Astrocyte (in vitro differentiated cells and primary cell): ENCODE data around the gene ACTN2. TPM values are rescaled to one million over a fixed set of nuclear protein-coding genes. Genes with fewer than 3 reads are reported as not detected.

ENCODE experiments used
- DNase-seq: peaks from one replicate; pipeline ENCODE4 v3.0.0-alpha.2; 2010; ENCODE audit warnings: low read depth
- FAIRE-seq: peaks from 2 replicates; lab custom pipeline; 2011; peaks lifted over from hg19 to GRCh38; lab: Jason Lieb, UNC
- H2AFZ ChIP-seq: 2 replicates; pipeline ENCODE4 v1.6.0; 2012; ENCODE audit warnings: low read depth, low read length, inconsistent platforms
- H3K27ac ChIP-seq: 2 replicates; pipeline ENCODE4 v1.5.1; 2011; ENCODE audit warnings: low read depth, low read length, inconsistent platforms
- H3K27me3 ChIP-seq: 2 replicates; pipeline ENCODE4 v1.6.0; 2011; ENCODE audit warnings: low read length, inconsistent platforms; ENCODE audit not compliant: insufficient read depth
- H3K36me3 ChIP-seq: 2 replicates; pipeline ENCODE4 v1.5.1; 2011; ENCODE audit warnings: low read length, inconsistent platforms; ENCODE audit not compliant: insufficient read depth
- H3K4me1 ChIP-seq: 2 replicates; pipeline ENCODE4 v1.5.1; 2011; ENCODE audit warnings: low read length, inconsistent platforms; ENCODE audit not compliant: insufficient read depth
- H3K4me2 ChIP-seq: 2 replicates; pipeline ENCODE4 v1.6.0; 2012; ENCODE audit warnings: low read length, inconsistent platforms
- H3K4me3 ChIP-seq: 2 replicates; pipeline ENCODE4 v1.5.1; 2011; ENCODE audit warnings: low read depth, mild to moderate bottlenecking, low read length, inconsistent platforms; ENCODE audit not compliant: insufficient read depth
- H3K79me2 ChIP-seq: 2 replicates; pipeline ENCODE4 v1.6.0; 2012; ENCODE audit warnings: mild to moderate bottlenecking, low read length, inconsistent platforms; ENCODE audit not compliant: insufficient read depth
- H3K9ac ChIP-seq: 2 replicates; pipeline ENCODE4 v1.6.0; 2012; ENCODE audit warnings: mild to moderate bottlenecking, low read length, inconsistent platforms
- H3K9me3 ChIP-seq: 2 replicates; pipeline ENCODE4 v1.5.1; 2012; ENCODE audit warnings: low read depth, mild to moderate bottlenecking, low read length, inconsistent platforms; ENCODE audit not compliant: insufficient read depth
- H4K20me1 ChIP-seq: 2 replicates; pipeline ENCODE4 v1.6.0; 2012; ENCODE audit warnings: low read length, inconsistent platforms; ENCODE audit not compliant: insufficient read depth
- H3K27ac Mint-ChIP-seq: one replicate; pipeline ENCODE4 v1.8.0; 2021; ENCODE audit warnings: mild to moderate bottlenecking, mixed read lengths; ENCODE audit not compliant: unreplicated experiment
- H3K27me3 Mint-ChIP-seq: one replicate; pipeline ENCODE4 v1.8.0; 2021; ENCODE audit warnings: low read depth, mixed read lengths; ENCODE audit not compliant: unreplicated experiment
- H3K36me3 Mint-ChIP-seq: one replicate; pipeline ENCODE4 v1.8.0; 2021; ENCODE audit warnings: low read depth, mixed read lengths; ENCODE audit not compliant: unreplicated experiment
- H3K4me1 Mint-ChIP-seq: one replicate; pipeline ENCODE4 v1.8.0; 2021; ENCODE audit warnings: low read depth, mixed read lengths; ENCODE audit not compliant: unreplicated experiment
- H3K4me3 Mint-ChIP-seq: one replicate; pipeline ENCODE4 v1.8.0; 2021; ENCODE audit warnings: mild to moderate bottlenecking, moderate library complexity, mixed read lengths; ENCODE audit not compliant: unreplicated experiment
- H3K9me3 Mint-ChIP-seq: one replicate; pipeline ENCODE4 v1.8.0; 2021; ENCODE audit warnings: mild to moderate bottlenecking, mixed read lengths; ENCODE audit not compliant: unreplicated experiment
- EZH2 ChIP-seq: IDR thresholded peaks from 2 replicates; pipeline ENCODE4 v1.6.1; 2012; ENCODE audit warnings: mild to moderate bottlenecking, low read length, inconsistent platforms; ENCODE audit not compliant: insufficient read depth
- total RNA-seq: library from RNA; stranded (reverse); gene quantifications from 2 replicates; pipeline ENCODE4 v1.2.1, GENCODE V29; 2021
- TF ChIP-seq, protein P1 (sequence below): IDR thresholded peaks from 2 replicates; pipeline ENCODE4 v1.5.1; 2011; ENCODE audit warnings: low read depth, mild to moderate bottlenecking, inconsistent platforms, low read length, moderate library complexity; ENCODE audit not compliant: insufficient read depth

Gene ACTN2
- total RNA-seq, 1 donor from 2014 or later: 0.89 TPM

DNA sequence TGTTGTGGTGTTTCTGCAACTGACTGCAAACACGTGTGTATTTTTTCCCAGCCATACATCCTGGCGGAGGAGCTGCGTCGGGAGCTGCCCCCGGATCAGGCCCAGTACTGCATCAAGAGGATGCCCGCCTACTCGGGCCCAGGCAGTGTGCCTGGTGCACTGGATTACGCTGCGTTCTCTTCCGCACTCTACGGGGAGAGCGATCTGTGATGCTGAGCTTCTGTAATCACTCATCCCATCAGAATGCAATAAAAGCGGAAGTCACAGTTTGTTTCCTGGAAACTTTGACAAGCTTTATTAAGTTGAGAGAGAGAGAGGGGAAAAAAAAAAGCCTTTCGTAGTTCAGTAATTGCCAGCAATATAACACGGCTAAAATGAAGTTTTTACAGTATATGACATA lies 76.1 kb downstream of the ACTN2 start:
- Histone ChIP-seq H3K4me2 (no peak overlapping the region), H2AFZ (no peak overlapping the region), H3K9me3 (no peaks in the 10 kb centered on the region), H3K79me2 (no peaks in the 10 kb centered on the region), H3K27me3 (no peaks in the 10 kb centered on the region), H3K4me3 (no peak overlapping the region), H3K9ac (no peak overlapping the region), H3K36me3 (no peaks in the 10 kb centered on the region), H3K4me1 (no peaks in the 10 kb centered on the region), H3K27ac (no peak overlapping the region), H4K20me1 (no peaks in the 10 kb centered on the region)
- Mint-ChIP-seq H3K36me3 (no peaks in the 10 kb centered on the region), H3K27ac (no peak overlapping the region), H3K9me3 (no peaks in the 10 kb centered on the region), H3K4me1 (no peaks in the 10 kb centered on the region), H3K4me3 (no peak overlapping the region), H3K27me3 (no peaks in the 10 kb centered on the region)
- FAIRE-seq (no peak), DNase-seq (no peak)
- TF ChIP-seq, protein P1, sequence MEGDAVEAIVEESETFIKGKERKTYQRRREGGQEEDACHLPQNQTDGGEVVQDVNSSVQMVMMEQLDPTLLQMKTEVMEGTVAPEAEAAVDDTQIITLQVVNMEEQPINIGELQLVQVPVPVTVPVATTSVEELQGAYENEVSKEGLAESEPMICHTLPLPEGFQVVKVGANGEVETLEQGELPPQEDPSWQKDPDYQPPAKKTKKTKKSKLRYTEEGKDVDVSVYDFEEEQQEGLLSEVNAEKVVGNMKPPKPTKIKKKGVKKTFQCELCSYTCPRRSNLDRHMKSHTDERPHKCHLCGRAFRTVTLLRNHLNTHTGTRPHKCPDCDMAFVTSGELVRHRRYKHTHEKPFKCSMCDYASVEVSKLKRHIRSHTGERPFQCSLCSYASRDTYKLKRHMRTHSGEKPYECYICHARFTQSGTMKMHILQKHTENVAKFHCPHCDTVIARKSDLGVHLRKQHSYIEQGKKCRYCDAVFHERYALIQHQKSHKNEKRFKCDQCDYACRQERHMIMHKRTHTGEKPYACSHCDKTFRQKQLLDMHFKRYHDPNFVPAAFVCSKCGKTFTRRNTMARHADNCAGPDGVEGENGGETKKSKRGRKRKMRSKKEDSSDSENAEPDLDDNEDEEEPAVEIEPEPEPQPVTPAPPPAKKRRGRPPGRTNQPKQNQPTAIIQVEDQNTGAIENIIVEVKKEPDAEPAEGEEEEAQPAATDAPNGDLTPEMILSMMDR: no peak
- TF ChIP-seq EZH2: no peak

DNA sequence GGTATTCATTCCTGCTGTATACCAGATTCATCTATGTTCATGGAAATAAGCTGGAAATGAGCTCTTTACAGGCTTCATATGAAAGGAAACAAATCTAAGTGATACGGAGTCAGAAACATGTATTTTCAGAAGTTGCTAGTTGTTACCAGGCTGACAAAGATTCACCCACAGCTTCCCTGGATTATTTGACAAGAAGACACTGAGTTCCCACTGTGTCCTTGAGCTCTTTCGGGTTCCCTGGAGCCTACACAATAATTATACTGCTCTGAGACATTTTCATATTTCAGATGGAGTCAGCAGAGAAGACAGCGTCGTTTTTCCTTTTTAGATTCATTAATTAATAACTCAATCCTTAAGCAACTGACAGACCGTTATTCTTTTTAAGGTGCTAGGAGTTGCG lies 79.5 kb downstream of the ACTN2 start:
- no peak overlapping the region for H2AFZ ChIP-seq
- no peaks in the 10 kb centered on the region for H3K4me1 ChIP-seq
- DNase-seq: no peak
- peaks cover 3% of the 10 kb centered on the region for H3K27me3 Mint-ChIP-seq
- no peaks in the 10 kb centered on the region for H3K79me2 ChIP-seq
- FAIRE-seq: no peak
- no peaks in the 10 kb centered on the region for H3K36me3 Mint-ChIP-seq
- H3K4me3 Mint-ChIP-seq: no peak overlapping the region
- H3K27ac Mint-ChIP-seq: no peak overlapping the region
- H3K9me3 Mint-ChIP-seq: no peaks in the 10 kb centered on the region
- no peak overlapping the region for H3K9ac ChIP-seq
- no peaks in the 10 kb centered on the region for H3K36me3 ChIP-seq
- TF ChIP-seq, protein P1: no peak
- no peak for TF ChIP-seq EZH2
- H3K27ac ChIP-seq: no peak overlapping the region
- peaks cover 4% of the 10 kb centered on the region for H3K4me1 Mint-ChIP-seq
- no peaks in the 10 kb centered on the region for H3K9me3 ChIP-seq
- H3K4me2 ChIP-seq: no peak overlapping the region
- no peaks in the 10 kb centered on the region for H3K27me3 ChIP-seq
- no peak overlapping the region for H3K4me3 ChIP-seq
- no peaks in the 10 kb centered on the region for H4K20me1 ChIP-seq

DNA sequence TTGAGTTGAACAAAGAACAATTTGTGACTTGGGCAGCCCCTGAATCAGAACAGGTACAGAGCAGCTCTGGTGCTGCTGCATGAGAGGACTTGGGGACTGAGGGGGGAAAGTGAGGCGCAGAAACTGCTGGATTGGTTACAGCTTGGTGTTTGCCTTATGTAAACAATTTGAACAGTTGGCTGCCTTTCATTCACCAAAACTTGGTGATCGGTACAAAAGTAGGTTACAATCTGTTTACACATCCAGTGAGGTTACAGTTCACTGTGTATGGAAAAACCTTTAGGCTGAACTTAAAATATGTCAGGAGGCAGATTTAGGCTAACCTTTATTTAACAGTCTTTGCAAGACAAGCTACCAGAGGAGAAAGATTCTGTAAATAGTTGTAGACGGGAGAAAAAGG lies 80.2 kb downstream of the ACTN2 start:
- H3K27me3 Mint-ChIP-seq: peaks cover 3% of the 10 kb centered on the region
- peaks cover 4% of the 10 kb centered on the region for H3K4me1 Mint-ChIP-seq
- H3K27ac Mint-ChIP-seq: no peak overlapping the region
- no peaks in the 10 kb centered on the region for H4K20me1 ChIP-seq
- no peaks in the 10 kb centered on the region for H3K36me3 Mint-ChIP-seq
- TF ChIP-seq EZH2: no peak
- TF ChIP-seq, protein P1: no peak
- no peaks in the 10 kb centered on the region for H3K79me2 ChIP-seq
- no peak overlapping the region for H2AFZ ChIP-seq
- no peak overlapping the region for H3K9ac ChIP-seq
- no peaks in the 10 kb centered on the region for H3K9me3 Mint-ChIP-seq
- H3K9me3 ChIP-seq: no peaks in the 10 kb centered on the region
- DNase-seq: no peak
- H3K4me1 ChIP-seq: no peaks in the 10 kb centered on the region
- H3K27me3 ChIP-seq: no peaks in the 10 kb centered on the region
- no peaks in the 10 kb centered on the region for H3K36me3 ChIP-seq
- no peak for FAIRE-seq
- H3K27ac ChIP-seq: no peak overlapping the region
- no peak overlapping the region for H3K4me3 Mint-ChIP-seq
- no peak overlapping the region for H3K4me3 ChIP-seq
- H3K4me2 ChIP-seq: no peak overlapping the region
